GM19043 (cell line): Measurements from ENCODE around the gene ERV3-1.
A peak's percentile ranks its signal among the peaks of the same experiment; 100 is the strongest.
"Not testable (repeated sequence)": the region's sequence is repeated elsewhere in the genome, so short reads cannot be mapped to it uniquely, and the experiment has no call there.

Experiments
- ATAC-seq: cut with Tn5 transposase; IDR thresholded peaks from one replicate; pipeline ENCODE4 v1.9.1; 2021; ENCODE audit warnings: low read depth; ENCODE audit not compliant: unreplicated experiment

ERV3-1 gene

DNA sequence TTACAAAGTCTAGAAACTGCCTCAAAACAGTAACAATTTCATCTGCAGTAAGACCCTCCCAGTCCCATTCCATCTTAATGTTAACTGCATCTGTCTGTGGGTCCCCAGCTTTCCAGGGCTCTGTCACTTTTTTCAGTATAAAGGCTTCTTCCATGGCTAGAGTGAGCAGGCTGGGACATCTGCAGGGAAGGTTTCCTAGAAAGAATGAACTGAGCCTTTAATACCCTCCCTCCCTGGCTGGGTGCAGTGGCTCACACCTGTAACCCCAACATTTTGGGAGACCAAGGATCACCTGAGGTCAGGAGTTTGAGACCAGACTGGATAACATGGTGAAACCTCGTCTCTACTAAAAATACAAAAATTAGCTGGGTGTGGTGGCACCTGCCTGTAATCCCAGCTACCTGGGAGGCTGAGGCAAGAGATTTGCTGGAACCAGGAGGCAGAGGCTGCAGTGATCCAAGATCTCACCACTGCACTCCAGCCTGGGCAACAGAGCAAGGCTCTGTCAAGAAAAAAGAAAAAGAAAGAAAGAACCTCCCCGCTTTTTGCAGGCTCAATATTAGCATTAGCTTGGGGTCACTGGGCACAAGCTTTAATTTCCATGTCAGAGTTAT, 3.4 kb downstream of the ERV3-1 start:
- ATAC-seq = no peak

DNA sequence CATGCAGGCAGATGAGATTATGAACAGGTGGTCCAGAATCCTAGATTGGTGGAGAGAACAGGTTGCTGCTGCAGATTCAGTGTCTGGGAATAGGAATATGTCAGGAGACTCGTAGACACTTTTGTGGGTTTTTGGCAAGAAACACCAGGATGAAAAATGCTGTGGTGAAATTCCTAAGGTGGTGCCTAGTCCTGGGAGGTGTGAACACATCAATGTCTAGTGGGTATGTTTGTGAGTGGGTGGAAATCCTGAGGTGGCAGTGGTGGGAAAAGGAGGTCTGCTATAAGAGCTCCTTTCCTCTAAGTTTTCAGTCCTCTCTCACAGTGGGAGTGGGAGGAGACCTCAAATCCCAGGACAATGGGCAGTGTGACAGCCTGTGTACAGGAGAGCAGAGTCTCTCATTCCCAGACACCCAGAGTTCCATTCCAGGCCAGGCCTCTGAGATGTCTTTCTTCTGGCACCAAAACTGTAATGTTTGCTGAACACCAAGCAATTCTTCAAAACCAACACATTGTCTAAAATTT, 5.1 kb downstream of the ERV3-1 start:
- ATAC-seq = no peak

DNA sequence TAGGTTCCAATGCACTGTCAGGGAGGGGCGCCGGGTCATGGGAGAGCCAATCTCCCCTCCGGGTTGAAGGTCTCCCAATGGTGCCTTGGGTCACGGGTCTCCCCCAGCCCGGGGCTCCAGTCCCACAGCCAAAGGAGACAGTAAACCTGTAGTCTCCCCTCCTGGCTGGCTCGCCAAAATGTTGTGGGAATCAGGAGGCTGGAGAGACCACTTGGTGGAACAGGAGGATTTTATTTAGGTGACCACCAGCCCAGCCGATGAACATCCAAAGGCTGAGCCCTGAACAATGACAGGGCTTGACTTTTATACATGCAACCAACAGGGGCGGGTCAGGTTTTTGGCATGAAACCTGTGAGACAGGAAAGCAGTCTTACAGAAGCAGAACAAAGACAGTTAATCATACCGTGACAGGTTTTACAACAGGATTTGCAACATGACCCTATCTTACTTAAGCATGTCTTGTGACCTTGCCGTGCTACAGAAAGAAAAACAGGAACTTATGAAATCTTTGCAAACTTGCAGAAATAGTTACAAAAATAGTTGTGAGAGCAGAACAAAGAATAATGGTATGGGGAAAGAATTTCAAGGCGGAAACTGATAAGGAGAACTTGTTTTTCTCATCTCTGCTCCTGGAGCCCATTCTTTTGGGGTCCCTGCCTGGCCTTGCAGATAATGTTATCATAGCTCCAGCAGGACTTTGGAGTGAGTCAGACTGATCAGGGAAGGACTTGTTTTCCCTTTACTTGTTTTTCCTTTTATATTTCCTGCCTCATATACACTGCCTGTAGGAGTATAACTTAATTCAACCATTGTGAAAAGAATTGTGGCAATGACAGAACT, 7.1 kb downstream of the ERV3-1 start:
- ATAC-seq = peak; percentile 48

DNA sequence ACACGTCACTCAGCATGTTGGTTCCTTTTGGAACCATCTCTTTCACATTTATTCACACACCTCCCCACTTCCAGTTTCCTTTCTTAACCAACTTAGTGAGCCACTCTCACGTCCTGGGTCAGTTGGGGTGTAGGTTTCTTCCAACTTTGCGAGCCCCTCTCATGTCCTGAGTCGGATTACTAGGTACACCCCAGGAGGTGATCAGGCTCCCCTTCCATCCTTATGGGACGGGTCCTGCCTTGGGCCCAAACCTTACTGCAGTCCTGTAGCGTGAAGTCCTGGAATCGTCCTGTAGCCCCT, 7.7 kb downstream of the ERV3-1 start:
- no peak for ATAC-seq

DNA sequence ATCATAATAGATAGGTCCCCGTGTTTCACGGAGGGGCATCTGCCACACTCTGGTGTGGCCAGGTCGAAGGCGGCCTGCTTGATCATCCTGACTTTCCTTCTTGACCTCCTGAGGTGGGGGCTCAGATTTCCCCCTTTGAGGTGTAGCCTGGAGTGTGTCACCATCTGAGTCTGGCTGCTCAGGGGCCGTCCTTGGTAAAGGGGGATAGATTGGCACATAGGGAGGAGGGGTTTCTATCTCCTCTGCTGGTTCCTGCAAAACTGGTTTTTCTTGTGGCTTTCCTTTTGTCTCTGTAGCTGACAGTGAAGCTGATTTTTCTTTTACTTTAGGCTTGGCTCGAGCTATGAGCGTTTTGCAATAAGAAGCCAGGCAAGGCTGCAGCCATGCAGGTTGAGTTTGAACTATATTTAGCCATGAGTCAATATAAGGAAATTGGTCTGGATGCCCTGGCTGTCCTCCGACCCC, 8.5 kb downstream of the ERV3-1 start:
- no peak for ATAC-seq

DNA sequence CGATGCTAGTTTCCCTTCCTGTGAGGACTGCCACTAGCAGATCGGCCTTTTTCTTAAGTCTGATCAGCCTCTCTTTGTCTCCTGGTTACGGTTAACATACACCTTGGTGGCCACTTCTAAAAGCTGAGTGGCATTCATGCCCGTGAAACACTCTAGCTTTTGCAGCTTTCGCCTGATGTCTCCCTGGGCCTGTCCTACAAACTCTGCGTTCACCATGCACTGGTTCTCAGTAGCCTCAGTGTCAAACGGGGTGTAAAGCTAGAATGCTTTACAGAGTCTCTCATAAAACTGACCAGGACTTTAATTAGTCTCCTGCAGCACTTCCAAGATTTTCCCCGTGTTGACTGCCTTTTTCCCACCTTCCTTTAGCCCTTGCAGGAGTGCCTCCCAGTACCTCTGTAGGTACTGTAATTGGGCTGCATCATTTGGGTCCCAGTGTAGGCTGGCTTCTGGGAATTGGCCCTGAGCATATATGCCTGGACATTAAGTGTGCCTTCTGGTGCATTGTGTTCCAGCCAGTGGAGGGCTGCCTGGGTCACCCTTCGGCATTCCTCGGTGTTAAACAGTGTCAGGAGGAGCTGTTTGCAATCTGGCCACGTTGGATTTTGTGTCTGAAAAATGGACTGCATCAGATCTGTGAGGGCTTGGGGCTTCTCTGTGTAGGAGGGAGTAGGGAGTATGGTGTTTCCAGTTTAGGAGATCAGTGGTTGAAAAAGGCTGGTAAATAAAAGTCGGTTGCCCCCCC, 9.2 kb downstream of the ERV3-1 start:
- no peak for ATAC-seq

DNA sequence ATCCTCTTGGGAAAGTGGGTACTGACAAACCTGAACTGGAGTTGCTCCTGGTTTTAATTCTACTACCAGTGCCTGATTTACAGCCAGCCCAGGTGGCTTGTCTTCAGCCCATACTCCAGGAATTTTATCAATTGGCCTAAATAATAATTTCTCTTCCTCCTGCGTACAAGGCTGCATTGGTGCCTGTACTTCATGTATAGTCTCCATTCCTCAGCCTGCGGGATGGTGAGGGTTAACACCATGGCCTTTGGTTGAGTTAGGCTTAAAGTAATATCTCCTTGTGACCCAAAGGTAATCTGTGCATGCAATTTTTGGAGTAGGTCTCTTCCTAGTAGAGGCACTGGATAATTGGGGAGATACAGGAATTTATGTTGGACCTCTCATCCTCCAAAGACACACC, 10.2 kb downstream of the ERV3-1 start:
- ATAC-seq = no peak

DNA sequence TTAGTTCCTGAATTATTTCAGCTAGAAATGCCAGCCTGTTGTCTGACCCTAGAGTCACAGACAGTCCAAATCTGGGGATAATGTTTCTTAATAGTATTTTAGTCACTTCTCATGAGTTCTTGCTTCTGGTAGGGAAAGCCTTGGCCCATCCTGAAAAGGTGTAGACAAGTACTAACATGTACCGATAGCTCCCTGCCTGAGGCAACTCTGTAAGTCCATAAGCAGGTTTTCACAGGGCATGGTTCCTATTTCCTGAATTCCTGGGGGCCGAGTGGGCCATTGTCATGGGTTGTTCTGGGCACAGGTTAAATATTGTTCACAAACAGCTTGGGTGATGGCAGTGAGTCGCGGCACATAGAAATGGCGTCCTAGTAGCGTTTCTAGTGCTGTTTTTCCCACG, 12.6 kb downstream of the ERV3-1 start:
- no peak for ATAC-seq

DNA sequence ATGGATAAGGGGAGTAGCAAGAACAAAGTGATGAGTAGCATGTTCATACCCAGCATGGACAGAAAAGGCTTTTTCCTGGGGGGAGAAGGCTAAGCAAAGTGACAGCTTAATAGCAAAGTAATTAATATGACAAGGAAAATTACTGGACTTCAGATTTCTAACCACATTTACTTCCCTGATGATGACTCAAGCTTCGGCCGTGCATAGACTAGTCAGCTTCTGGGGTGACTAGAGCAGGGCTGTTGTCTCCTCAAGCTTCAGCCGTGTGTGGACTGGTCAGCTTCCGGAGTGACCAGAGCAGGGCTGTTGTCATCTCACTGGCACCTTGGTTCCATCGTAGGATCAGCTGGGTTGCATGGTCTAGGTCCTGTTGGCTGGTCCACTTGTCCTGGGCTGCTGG, 13.5 kb downstream of the ERV3-1 start:
- ATAC-seq = no peak

DNA sequence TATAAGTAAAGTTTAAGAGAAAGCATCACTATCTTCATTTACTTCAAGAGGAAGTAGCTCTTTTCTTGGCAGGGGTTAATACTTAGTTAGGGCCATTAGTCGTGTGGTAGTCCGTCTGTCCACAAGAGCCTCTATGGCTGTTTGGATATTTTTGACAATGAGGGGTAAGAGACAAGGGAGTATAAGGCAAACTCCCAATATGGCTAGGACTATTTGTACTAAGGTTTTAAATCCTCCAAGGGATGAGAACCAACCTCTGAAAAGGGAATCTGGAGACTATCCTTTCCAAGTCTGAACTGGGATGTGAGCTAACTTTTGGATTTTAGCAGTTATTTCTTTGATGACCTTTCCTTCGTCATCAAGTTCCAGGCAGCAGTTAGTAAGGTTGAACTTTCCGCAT, 15.6 kb downstream of the ERV3-1 start, which contains the start of gene ZNF117:
ZNF117 (minus strand) TSS at position 101 of the 400 bp plus-strand sequence.
- ATAC-seq = no peak

DNA sequence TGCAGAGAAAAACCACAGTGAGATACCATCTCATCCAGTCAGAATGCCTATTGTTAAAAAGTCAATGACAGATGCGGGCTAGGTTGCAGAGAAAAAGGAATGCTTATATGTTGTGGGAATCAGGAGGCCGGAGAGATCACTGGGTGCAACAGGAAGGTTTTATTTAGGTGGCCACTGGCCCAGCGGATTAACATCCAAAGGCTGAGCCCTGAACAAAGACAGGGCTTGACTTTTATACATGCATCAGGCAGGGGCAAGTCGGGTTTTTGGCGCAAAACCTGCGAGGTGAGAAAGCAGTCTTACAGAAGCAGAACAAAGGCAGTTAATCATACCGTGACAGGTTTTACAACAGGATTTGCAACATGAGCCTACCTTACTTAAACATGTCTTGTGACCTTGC, 16.3 kb downstream of the ERV3-1 start:
- ATAC-seq = no peak

DNA sequence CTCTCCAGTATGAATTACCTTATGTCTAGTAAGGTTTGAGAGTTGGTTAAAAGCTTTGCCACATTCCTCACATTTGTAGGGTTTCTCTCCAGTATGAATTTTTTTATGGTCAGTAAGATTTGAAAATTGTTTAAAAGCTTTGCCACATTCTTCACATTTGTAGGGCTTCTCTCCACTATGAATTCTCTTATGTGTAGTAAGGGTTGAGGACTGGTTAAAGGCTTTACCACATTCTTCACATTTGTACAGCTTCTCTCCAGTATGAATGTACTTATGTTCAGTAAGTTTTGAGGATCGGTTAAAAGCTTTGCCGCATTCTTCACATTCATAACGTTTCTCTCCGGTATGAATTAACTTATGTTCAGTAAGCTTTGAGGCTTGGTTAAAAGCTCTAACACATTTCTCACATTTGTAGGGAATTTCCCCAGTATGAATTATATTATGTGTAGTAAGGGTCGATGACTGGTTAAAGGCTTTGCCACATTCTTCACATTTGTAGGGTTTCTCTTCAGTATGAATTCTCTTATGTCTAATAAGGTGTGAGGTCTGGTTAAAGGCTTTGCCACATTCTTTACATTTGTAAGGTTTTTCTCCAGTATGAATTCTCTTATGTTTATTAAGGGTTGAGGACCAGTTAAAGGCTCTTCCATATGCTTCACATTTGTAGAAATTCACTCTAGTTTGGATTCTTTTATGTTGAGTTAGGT, 27.8 kb downstream of the ERV3-1 start:
- ATAC-seq = no peak

DNA sequence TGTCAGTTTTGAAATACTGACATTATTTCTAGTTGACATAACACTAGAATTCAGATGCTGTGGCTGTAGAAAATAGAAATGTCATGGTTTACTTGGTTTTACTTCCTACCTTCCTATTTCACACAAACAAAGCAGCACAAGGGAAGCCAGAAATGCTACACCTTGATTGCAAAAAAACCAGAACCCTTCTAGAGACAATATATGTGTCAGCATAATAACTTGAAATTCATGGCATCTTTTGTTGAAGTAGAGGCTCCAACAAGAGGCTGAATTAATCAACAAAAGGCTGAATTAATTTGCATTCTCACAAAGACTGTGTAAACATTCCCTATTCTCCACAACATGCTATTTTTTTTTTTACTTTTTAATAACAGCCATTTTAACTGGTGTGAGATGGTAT, 40.9 kb downstream of the ERV3-1 start:
- no peak for ATAC-seq

DNA sequence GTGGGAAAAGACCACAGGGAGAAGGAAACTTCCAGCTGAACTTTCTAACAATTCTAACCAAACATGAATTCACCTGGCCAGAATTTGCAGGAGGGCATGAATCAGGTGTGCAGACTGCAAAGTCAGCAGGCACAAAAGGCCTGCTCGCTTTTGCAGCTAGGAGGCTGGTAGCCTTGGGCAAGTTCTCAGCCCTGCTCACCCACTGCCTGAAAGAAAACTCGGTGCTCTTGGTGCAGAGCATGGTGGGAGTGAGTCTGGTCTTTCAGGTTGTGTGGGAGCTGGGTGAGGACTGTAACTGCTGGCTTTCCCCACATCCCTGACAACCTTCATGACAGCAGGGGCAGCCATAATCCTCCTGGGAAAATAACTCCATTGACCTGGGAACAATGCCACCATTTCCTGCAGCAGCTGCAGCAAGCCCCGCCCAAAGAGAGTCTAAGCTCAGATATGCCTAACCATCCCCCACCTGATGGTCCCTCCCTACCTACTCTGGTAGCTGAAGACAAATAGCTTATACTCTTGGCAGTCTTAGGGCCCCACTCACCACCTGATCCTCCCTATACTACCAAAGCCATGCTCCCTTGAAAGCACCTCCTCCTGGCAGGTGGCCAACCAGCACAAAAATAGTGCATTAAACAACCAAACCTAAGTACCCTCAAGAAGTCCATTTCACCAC, 47.3 kb downstream of the ERV3-1 start:
- no peak for ATAC-seq

DNA sequence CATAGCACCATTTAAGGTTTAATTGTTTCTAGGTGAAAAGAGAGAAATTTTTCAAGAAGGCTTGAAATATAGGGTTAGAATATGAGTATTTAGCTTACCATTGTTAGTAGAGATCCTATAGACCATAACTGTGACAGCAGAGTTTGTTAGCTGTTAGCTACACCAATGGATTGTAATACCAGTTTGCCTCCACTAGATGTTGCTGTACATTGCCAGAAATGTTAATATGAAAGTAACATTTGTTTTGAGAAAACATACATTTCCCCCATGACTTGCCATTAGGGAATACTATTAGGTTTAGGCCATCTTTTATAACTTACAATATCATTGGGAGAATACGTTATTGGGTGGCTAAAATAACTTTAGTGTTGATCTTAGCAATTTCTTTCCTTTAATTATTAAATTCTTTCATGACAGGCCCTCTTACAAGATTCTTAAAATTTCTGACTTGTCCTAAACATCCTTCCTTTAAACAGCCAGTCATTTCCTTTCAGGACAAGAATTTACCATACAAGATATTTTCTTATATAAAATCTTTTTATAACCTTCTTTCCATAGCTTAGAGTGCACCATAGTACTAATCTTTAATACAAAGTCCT, 55.1 kb downstream of the ERV3-1 start:
- ATAC-seq = no peak

DNA sequence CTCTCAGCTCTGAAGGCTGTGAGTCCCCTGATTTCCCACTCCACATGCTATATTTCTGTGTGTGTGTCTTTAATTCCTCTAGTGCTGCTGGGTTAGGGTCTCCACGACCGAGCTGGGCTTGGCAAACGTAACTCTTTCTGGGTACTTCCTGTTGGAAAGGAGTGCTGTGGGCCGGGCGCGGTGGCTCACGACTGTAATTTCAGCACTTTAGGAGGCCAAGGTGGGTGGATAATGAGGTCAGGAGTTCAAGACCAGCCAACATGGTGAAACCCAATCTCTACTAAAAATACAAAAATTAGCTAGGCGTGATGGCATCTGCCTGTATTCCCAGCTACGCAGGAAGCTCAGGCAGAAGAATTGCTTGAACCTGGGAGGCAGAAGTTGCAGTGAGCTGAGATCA, 55.8 kb downstream of the ERV3-1 start:
- not testable (repeated sequence) for ATAC-seq

DNA sequence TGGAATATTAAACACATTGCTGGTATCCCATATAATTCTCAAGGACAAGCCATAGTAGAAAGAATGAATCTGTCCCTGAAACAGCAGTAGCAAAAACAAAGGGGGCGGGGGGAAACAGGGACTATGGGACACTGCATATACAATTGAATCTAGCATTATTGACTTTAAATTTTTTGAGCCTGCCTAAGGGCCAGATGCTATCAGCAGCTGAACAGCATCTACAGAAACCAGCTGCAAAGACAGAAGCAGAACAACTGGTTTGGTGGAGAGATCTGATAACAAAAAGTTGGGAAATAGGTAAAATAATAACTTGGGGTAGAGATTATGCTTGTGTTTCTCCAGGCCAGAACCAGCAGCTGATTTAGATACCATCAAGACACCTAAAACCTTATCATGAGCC, 57.7 kb downstream of the ERV3-1 start:
- ATAC-seq = not testable (repeated sequence)

DNA sequence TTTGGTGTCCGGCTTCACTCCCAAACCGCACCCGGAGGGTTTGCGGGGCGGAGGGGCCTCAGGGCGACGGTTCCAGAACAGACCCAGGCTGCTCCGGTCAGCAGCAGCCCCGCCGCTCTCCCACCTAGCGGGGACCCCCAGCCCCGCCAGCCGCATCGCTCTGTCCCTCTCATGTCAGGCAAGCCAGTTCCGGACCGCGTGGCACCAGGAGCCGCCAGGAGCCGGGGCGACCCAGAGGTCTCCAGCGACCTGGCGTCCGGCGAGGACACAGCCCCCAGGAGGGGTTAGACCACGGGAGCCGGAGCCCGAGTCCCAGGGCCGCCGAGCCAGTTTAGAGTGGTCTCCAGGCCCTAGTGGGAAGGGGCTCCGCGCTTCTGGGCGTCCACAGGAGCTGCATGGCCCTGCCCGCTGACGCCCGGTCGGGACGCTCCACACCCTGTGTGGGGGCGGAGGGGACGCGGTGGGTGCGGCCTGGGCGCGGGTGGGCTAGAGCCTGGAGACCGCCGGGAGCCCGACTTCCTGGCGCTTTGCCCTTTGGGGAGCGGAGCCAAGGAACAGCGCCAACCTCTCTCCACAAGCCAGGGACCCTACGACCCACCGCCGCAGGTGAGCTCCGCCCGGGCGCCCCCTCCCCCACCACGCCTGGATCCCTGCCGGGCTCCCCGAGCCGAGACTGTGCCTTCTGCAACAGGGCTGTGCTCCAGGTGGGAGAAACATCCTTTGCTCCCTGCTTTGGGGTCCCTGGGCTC, 59.1 kb downstream of the ERV3-1 start:
- no peak for ATAC-seq

DNA sequence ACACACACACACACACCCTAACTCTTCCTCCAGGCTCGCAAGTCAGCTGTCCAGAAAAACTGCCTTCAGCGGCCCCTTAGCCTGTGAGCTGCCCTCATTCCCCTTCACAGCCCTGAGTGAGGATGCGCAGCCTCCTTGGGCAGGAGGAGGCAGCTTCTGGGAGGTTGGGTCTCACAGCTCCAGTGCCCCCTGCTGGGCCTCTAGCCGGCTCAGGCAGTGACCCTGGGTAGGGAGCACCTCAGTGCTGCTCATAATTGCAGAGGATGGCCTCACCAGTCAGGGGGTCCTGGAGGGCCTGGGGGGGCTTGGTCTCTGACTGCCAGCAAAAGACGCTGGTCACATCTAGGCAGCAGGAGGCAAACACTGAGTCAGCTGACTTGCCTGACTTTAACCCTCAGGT, 59.7 kb downstream of the ERV3-1 start:
- ATAC-seq = no peak
